ENCODE results near the gene EFNB1.

DNA sequence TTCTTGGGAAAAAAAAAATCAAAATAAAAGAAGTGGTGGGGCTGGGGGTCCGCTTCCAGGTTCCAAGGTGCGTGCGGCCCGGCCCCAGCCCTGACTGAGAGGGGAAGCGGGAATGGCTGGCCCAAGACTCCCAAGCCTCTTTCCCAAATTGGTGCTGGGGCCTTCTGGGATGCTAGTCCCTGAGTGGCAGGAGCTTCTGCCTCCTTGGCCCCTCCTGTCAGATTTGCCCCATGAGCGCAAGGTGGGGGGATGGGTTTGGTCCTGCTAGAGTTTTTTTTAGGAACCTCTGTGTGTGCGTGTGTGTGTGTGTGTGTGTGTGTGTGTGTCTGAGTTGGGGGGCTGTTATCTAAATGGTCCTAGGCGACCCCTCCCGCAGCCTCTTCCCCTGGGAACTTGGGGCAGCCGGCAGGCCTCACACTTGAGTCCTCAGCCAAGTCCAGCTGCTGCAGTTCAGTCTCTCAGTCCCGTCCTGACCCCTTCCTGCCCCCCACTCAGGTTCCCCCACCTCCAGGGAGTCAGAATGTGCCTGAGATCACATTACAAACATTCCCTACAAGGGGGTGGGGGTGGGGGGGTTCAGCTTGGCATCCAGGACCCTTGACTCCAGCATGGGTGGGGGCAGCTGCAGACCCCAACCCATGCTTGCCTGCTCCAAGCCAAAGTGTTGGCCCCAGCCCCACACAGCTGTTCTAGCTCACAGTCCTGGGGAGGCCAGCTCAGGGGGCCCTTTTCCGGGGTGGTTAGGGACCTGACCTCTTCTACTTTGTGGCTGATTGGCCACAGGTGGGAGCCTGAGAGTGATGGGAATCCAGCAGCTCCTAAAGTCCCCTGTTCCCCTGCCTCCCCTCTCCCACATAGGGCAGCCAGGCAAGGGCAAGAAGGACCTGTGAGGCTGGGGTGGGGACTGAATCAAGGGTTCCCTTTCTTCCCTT lies 4.0 kb downstream of the EFNB1 start:
- TF ChIP-seq CTCF (IDR thresholded peaks at IDR 0.05; ENCODE audit: insufficient read depth, low read depth, low read length) (no peak), EZH2 (IDR thresholded peaks at IDR 0.05; ENCODE audit: insufficient read depth, low read length) (no peak)

Measured in astrocyte (in vitro differentiated cells and primary cell).